ENCODE data around the gene LAG3.

- TF ChIP-seq CTCF (conservative IDR thresholded peaks at IDR 0.05; ENCODE audit: low read length) (no peak), EZH2phosphoT487 (IDR thresholded peaks at IDR 0.05; ENCODE audit: borderline replicate concordance, low read depth, low read length) (no peak)
These were observed 47.0 kb upstream of the LAG3 start for GRCh38 chr12:6725350-6725749.
